Measurements from ENCODE around the gene CLEC2B. TPM values are rescaled to one million over a fixed set of nuclear protein-coding genes. Genes with fewer than 3 reads are reported as not detected.

The CLEC2B gene
- total RNA-seq, 2 experiments from 2014 or later, result 12.6 to 13.7 TPM

- intact Hi-C loops (cut with micrococcal nuclease), result loop anchor here (2.0 to 10.0 kb wide), 7 partner anchors 56 to 746 kb away; partner anchors contain the start of genes GABARAPL1 and MAGOHB
- peak overlapping the region; percentile 82 for H3K4me3 Mint-ChIP-seq
- DNase-seq, result no peak
- H3K9me3 Mint-ChIP-seq, result peaks cover 5% of the 10 kb centered on the region
- ChIA-PET CTCF (interaction anchor here (2.4 to 3.6 kb wide), 2 partner anchors 71 to 118 kb away, joined by 12 to 21 read pairs; no protein-coding TSS in a partner anchor), POLR2A (interaction anchor here (0.7 to 6.3 kb wide), 3 partner anchors 71 to 198 kb away, joined by 3 to 214 read pairs (median 9); partner anchors contain the start of gene CD69)
- no peaks in the 10 kb centered on the region for H3K27me3 Mint-ChIP-seq
- H3K4me1 Mint-ChIP-seq (ENCODE audit: low read depth), result peaks cover 29% of the 10 kb centered on the region
- H3K36me3 Mint-ChIP-seq, result peaks cover 10% of the 10 kb centered on the region
- H3K27ac Mint-ChIP-seq, result peak overlapping the region; percentile 93
Observed at GRCh38 chr12:9868311-9868801, 798 bp downstream of the CLEC2B start.

GRCh38 chr12:9867531-9867930, 1.6 kb downstream of the CLEC2B start:
- Mint-ChIP-seq H3K4me1 (ENCODE audit: low read depth) (peaks cover 38% of the 10 kb centered on the region), H3K9me3 (peaks cover 10% of the 10 kb centered on the region), H3K27ac (peak overlapping the region; percentile 81), H3K4me3 (peak overlapping the region; percentile 83), H3K36me3 (peaks cover 15% of the 10 kb centered on the region), H3K27me3 (no peaks in the 10 kb centered on the region)
- POLR2A ChIA-PET, result interaction anchor here (1.4 to 6.3 kb wide), 6 partner anchors 73 to 219 kb away, joined by 3 to 214 read pairs (median 6); partner anchors contain the start of genes CD69 and CLEC2D
- intact Hi-C loops (cut with micrococcal nuclease), result loop anchor here (2.0 to 10.0 kb wide), 6 partner anchors 199 to 747 kb away; partner anchors contain the start of genes CLEC2D, GABARAPL1 and MAGOHB
- DNase-seq, result no peak
- CTCF ChIA-PET, result interaction anchor here (0.5 to 3.6 kb wide), 6 partner anchors 29 to 124 kb away, joined by 4 to 21 read pairs (median 7); no protein-coding TSS in a partner anchor

GRCh38 chr12:9866860-9867269, 2.3 kb downstream of the CLEC2B start:
- ChIA-PET POLR2A (interaction anchor here (0.6 to 6.3 kb wide), 8 partner anchors 72 to 219 kb away, joined by 3 to 214 read pairs (median 6); partner anchors contain the start of genes CD69 and CLEC2D), CTCF (interaction anchor here (0.5 to 3.6 kb wide), 7 partner anchors 30 to 124 kb away, joined by 3 to 21 read pairs (median 7); no protein-coding TSS in a partner anchor)
- H3K4me3 Mint-ChIP-seq, result peak overlapping the region; percentile 83
- H3K4me1 Mint-ChIP-seq (ENCODE audit: low read depth), result peaks cover 37% of the 10 kb centered on the region
- peaks cover 16% of the 10 kb centered on the region for H3K36me3 Mint-ChIP-seq
- DNase-seq, result no peak
- H3K27ac Mint-ChIP-seq, result peak overlapping the region; percentile 95
- intact Hi-C loops (cut with micrococcal nuclease), result loop anchor here (2.0 to 10.0 kb wide), 6 partner anchors 198 to 748 kb away; partner anchors contain the start of genes CLEC2D, GABARAPL1 and MAGOHB
- H3K27me3 Mint-ChIP-seq, result no peaks in the 10 kb centered on the region
- H3K9me3 Mint-ChIP-seq, result peaks cover 10% of the 10 kb centered on the region

- Mint-ChIP-seq H3K9me3 (peaks cover 10% of the 10 kb centered on the region), H3K4me1 (ENCODE audit: low read depth) (peaks cover 38% of the 10 kb centered on the region), H3K27me3 (no peaks in the 10 kb centered on the region), H3K27ac (peak overlapping the region; percentile 95), H3K4me3 (peak overlapping the region; percentile 72), H3K36me3 (peaks cover 16% of the 10 kb centered on the region)
- no peak for DNase-seq
- ChIA-PET POLR2A (interaction anchor here (6.3 kb wide), 1 partner anchor 108 kb away, joined by 214 read pairs; the partner anchor contains the start of gene CD69), CTCF (no interaction called here)
- intact Hi-C loops (cut with micrococcal nuclease), result loop anchor here (1.0 to 10.0 kb wide), 8 partner anchors 50 to 750 kb away; partner anchors contain the start of genes GABARAPL1 and MAGOHB
Observed at GRCh38 chr12:9864913-9865675, 4.1 kb downstream of the CLEC2B start.

GRCh38 chr12:9858135-9858534, 11.0 kb downstream of the CLEC2B start:
- intact Hi-C loops (cut with micrococcal nuclease), result no loop called here
- Mint-ChIP-seq H3K27ac (no peak overlapping the region), H3K4me1 (ENCODE audit: low read depth) (peaks cover 36% of the 10 kb centered on the region), H3K4me3 (no peak overlapping the region), H3K9me3 (peaks cover 2% of the 10 kb centered on the region), H3K36me3 (peaks cover 18% of the 10 kb centered on the region), H3K27me3 (no peaks in the 10 kb centered on the region)
- ChIA-PET CTCF (no interaction called here), POLR2A (interaction anchor here (1.8 kb wide), 1 partner anchor 11 kb away, joined by 4 read pairs; the partner anchor contains the start of gene CLEC2B)
- no peak for DNase-seq

- Mint-ChIP-seq H3K4me3 (no peak overlapping the region), H3K4me1 (ENCODE audit: low read depth) (peaks cover 30% of the 10 kb centered on the region), H3K27me3 (no peaks in the 10 kb centered on the region), H3K9me3 (no peaks in the 10 kb centered on the region), H3K36me3 (peaks cover 25% of the 10 kb centered on the region), H3K27ac (no peak overlapping the region)
- DNase-seq, result no peak
- intact Hi-C loops (cut with micrococcal nuclease), result no loop called here
- CTCF ChIA-PET, result interaction anchor here (1.5 kb wide), 1 partner anchor 43 kb away, joined by 4 read pairs; no protein-coding TSS in a partner anchor
- POLR2A ChIA-PET, result interaction anchor here (1.8 kb wide), 1 partner anchor 12 kb away, joined by 4 read pairs; the partner anchor contains the start of gene CLEC2B
Observed at GRCh38 chr12:9856894-9857293, 12.3 kb downstream of the CLEC2B start.

- H3K36me3 Mint-ChIP-seq, result peaks cover 29% of the 10 kb centered on the region
- no peak overlapping the region for H3K4me3 Mint-ChIP-seq
- no peak for DNase-seq
- H3K4me1 Mint-ChIP-seq (ENCODE audit: low read depth), result peaks cover 27% of the 10 kb centered on the region
- CTCF ChIA-PET, result interaction anchor here (0.6 to 1.5 kb wide), 2 partner anchors 42 to 401 kb away, joined by 4 to 5 read pairs; no protein-coding TSS in a partner anchor
- no peaks in the 10 kb centered on the region for H3K9me3 Mint-ChIP-seq
- intact Hi-C loops (cut with micrococcal nuclease), result no loop called here
- H3K27me3 Mint-ChIP-seq, result no peaks in the 10 kb centered on the region
- no peak overlapping the region for H3K27ac Mint-ChIP-seq
- POLR2A ChIA-PET, result no interaction called here
Observed at GRCh38 chr12:9856151-9856550, 13.0 kb downstream of the CLEC2B start.

GRCh38 chr12:9851927-9852326, 17.2 kb downstream of the CLEC2B start:
- ChIA-PET CTCF (interaction anchor here (0.6 to 0.8 kb wide), 2 partner anchors 28 to 250 kb away, joined by 3 read pairs; no protein-coding TSS in a partner anchor), POLR2A (interaction anchor here (0.7 kb wide), 1 partner anchor 939 kb away, joined by 4 read pairs; no protein-coding TSS in a partner anchor)
- Mint-ChIP-seq H3K4me3 (no peak overlapping the region), H3K4me1 (ENCODE audit: low read depth) (peaks cover 5% of the 10 kb centered on the region), H3K36me3 (peaks cover 41% of the 10 kb centered on the region), H3K27me3 (no peaks in the 10 kb centered on the region), H3K9me3 (peaks cover 21% of the 10 kb centered on the region), H3K27ac (no peak overlapping the region)
- intact Hi-C loops (cut with micrococcal nuclease), result no loop called here
- no peak for DNase-seq

- no peak overlapping the region for H3K4me3 Mint-ChIP-seq
- intact Hi-C loops (cut with micrococcal nuclease), result no loop called here
- no peaks in the 10 kb centered on the region for H3K27me3 Mint-ChIP-seq
- DNase-seq, result no peak
- no peak overlapping the region for H3K27ac Mint-ChIP-seq
- POLR2A ChIA-PET, result no interaction called here
- CTCF ChIA-PET, result interaction anchor here (0.8 kb wide), 1 partner anchor 29 kb away, joined by 3 read pairs; no protein-coding TSS in a partner anchor
- H3K9me3 Mint-ChIP-seq, result peaks cover 30% of the 10 kb centered on the region
- peaks cover 2% of the 10 kb centered on the region for H3K4me1 Mint-ChIP-seq (ENCODE audit: low read depth)
- peaks cover 40% of the 10 kb centered on the region for H3K36me3 Mint-ChIP-seq
Observed at GRCh38 chr12:9851050-9851449, 18.1 kb downstream of the CLEC2B start.

GRCh38 chr12:9848899-9849298, 20.3 kb downstream of the CLEC2B start:
- CTCF ChIA-PET, result no interaction called here
- no peak for DNase-seq
- H3K36me3 Mint-ChIP-seq, result peaks cover 32% of the 10 kb centered on the region
- H3K4me1 Mint-ChIP-seq (ENCODE audit: low read depth), result peaks cover 2% of the 10 kb centered on the region
- no peaks in the 10 kb centered on the region for H3K27me3 Mint-ChIP-seq
- POLR2A ChIA-PET, result no interaction called here
- intact Hi-C loops (cut with micrococcal nuclease), result no loop called here
- no peak overlapping the region for H3K4me3 Mint-ChIP-seq
- H3K27ac Mint-ChIP-seq, result no peak overlapping the region
- peaks cover 40% of the 10 kb centered on the region for H3K9me3 Mint-ChIP-seq

- CTCF ChIA-PET, result no interaction called here
- H3K4me3 Mint-ChIP-seq, result no peak overlapping the region
- no peak overlapping the region for H3K27ac Mint-ChIP-seq
Observed at GRCh38 chr12:9843407-9843806, 25.7 kb downstream of the CLEC2B start.

GRCh38 chr12:9831720-9832119, 37.4 kb downstream of the CLEC2B start:
- intact Hi-C loops (cut with micrococcal nuclease), result no loop called here
- POLR2A ChIA-PET, result no interaction called here
- no peak for DNase-seq
- no peak overlapping the region for H3K27ac Mint-ChIP-seq
- no peaks in the 10 kb centered on the region for H3K27me3 Mint-ChIP-seq
- CTCF ChIA-PET, result no interaction called here
- H3K4me3 Mint-ChIP-seq, result no peak overlapping the region
- H3K9me3 Mint-ChIP-seq, result no peaks in the 10 kb centered on the region
- no peaks in the 10 kb centered on the region for H3K4me1 Mint-ChIP-seq (ENCODE audit: low read depth)
- no peaks in the 10 kb centered on the region for H3K36me3 Mint-ChIP-seq

More at GRCh38 chr12:9843407-9843806, 25.7 kb downstream of the CLEC2B start:
- intact Hi-C loops (cut with micrococcal nuclease), result no loop called here
- no peaks in the 10 kb centered on the region for H3K4me1 Mint-ChIP-seq (ENCODE audit: low read depth)
- peaks cover 32% of the 10 kb centered on the region for H3K9me3 Mint-ChIP-seq
- POLR2A ChIA-PET, result no interaction called here
- H3K36me3 Mint-ChIP-seq, result peaks cover 6% of the 10 kb centered on the region
- no peak for DNase-seq
- no peaks in the 10 kb centered on the region for H3K27me3 Mint-ChIP-seq

Data from activated CD4-positive, alpha-beta memory T cell treated with anti-CD3 and anti-CD28 coated beads for 36 hours (primary cell).